Endometrial microvascular endothelial cells (primary cell): ENCODE measurements around the gene TMEM44. TPM values are rescaled to one million over a fixed set of nuclear protein-coding genes. Genes with fewer than 3 reads are reported as not detected.
"Not testable (repeated sequence)": the region's sequence is repeated elsewhere in the genome, so short reads cannot be mapped to it uniquely, and the experiment has no call there.

ENCODE experiments used
- in situ Hi-C: cut with HindIII; loops from 2 replicates; pipeline ENCODE4 v1.10.0; 2017; ENCODE audit warnings: low sequenced_read_pairs, low pct_unique_long_range_greater_than_20kb; ENCODE audit errors: inconsistent ontology term
- total RNA-seq: library from RNA; depleted of rRNA; stranded (reverse); fragments of >200 nt; gene quantifications from one replicate; pipeline ENCODE4 v1.2.3, GENCODE V29; 2015; ENCODE audit errors: inconsistent ontology term

TMEM44 gene
- total RNA-seq, 1 donor from 2014 or later: 69.5 TPM

DNA sequence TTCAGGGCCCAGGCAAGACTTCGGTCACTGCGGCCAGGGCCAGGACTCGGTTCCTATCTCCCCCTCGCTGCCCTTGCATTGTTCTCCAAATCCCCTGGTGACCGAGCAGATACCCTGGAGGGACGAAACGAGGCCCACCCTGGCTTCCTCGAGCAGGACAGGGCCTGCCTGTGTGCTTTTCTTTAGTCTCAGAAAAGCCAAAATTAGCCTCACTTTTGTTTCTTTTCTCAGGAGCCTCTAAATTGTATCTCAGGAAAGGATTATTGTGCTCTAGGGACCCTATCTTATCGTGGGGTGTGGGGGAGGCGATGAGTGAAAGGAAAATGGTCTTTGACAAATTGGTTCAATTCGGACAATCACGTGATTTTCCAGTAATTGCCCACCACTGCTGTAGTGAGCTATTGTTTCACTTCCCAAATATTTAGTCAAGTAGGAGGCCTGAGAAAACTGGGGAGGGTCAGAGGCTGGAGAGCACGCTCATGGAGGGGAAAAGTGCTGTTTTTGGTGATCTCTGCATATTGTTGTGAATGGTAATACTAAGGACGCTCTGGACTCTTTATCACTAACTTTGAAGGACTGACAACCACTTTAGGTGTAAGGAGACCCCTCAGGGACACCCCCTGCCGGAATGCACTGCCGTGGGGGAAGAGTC lies 61.6 kb downstream of the TMEM44 start:
- in situ Hi-C loops: no loop called here

DNA sequence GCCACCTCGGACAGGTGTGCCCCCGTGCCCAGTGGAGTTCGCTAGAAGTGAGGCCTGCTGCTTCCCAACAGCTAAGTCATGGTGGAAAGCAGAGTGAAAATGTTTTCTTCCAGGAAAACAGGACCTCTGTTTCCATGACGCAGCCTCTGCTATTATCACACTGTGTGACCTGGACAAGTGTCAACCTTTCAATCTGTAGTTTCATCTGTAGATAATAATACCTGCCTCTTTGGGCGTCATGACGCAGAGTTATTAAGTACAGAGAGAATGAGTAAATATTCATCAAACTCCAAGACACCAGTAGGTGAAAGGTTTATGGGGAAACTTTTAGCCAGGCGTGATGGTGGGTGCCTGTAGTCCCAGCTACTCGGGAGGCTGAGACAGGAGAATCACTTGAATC lies 62.3 kb downstream of the TMEM44 start:
- in situ Hi-C loops: no loop called here

DNA sequence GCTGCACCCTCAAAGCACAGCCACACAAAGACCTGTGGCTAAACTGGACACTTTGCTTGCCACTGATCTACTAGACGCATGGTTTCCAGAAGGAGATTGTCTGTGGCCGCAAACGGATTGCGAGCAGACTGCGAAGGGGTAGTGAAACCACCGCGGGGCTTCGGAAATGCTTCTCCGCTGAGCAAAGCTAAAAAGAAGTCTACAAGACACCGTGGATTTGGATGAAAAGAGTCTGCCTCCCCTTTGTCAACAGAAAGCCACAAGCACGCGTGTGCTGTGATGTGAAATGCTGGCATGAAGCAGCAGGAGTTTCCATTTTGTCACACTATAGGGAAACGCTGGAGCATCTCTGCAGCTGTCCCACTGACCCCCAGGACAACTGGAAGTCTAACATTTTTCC lies 63.0 kb downstream of the TMEM44 start:
- in situ Hi-C loops: no loop called here

DNA sequence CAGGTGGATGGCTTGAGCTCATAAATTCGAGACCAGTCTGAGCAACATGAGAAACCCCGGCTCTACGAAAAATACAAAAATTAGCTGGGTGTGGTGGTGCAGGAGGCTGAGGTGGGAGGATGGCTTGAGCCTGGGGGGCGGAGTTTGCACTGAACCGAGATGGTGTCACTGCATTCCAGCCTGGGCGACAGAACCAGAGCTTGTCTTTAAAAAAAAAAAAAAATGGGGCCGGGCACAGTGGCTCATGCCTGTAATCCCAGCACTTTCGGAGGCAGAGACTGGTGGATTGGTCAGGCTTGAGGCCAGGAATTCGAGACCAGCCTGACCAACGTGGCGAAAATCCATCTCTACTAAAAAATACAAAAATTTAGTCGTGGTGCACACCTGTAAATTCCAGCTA lies 64.0 kb downstream of the TMEM44 start:
- in situ Hi-C loops: no loop called here

DNA sequence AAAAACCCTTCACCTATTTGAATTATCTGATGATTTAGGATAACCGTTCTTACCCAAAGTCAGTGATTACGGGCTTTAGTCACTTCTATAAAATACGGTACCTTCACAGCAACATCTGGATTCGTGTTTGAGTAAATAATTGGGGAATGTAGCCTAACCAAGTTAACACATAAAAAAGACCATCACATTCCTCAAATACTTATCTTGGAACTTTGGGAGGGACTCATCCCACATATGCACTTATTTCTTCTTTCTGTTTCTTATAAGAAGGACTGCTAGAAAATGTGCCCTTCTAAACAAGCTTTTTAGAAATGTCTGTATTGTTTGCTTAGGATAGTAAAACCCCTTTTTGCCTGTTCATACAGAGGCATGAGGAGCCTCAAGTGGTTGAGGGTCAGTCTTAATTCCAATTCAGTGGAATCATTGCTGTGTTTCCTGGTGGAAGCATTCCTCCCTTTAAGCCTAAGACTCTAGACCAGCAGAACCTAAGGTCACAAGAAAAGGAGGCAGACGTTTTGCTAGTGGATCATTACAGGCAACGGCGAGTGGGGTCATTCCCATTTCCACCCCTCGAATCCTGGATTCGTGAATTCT lies 67.5 kb downstream of the TMEM44 start:
- in situ Hi-C loops: no loop called here

DNA sequence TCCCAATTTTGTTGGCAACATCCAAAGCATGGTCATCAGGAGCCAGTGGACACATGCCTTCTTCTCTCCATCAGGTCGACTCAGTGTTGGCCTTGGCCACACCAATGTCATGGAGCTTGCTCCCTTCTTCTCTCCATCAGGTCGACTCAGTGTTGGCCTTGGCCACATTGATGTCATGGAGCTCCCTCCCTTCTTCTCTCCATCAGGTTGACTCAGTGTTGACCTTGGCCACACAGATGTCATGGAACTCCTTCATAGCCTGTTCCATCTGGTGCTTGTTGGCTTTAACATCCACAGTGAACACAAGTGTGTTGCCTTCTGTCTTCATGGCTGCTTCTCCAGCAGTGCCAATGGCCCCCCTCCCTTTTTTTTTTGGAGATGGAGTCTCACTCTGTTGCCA lies 70.2 kb downstream of the TMEM44 start:
- in situ Hi-C loops: no loop called here

DNA sequence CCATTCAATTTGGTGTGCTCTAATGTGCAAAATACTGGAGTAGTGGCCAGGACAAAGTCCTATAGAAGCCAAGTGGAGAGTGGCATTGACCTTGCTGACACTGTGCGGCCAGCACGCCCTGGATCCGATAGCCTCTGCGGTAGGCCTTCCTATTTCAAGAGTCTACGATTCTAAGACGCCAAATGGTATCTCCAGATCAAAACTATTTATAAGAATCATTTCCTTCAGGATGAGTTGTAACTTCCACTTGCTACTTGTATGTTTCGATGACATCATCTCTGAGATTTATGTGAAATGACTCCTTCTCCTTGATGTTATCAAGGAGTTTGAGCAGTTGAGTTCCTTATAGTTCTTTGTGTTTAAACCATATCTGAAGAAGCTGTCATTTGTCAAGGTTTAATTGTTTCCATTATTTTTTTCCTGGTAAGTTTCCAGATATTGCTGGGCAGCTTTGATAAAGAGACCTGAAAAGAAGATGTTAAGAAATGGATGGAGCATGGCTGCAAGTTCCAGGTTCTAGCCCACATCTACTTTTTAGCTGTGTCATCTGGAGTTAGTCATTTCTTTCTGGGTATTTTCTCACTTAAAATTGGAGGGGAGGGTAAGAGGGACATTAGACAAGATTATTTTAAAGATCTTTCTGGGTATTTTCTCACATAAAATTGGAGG lies 71.8 kb downstream of the TMEM44 start:
- in situ Hi-C loops: no loop called here

DNA sequence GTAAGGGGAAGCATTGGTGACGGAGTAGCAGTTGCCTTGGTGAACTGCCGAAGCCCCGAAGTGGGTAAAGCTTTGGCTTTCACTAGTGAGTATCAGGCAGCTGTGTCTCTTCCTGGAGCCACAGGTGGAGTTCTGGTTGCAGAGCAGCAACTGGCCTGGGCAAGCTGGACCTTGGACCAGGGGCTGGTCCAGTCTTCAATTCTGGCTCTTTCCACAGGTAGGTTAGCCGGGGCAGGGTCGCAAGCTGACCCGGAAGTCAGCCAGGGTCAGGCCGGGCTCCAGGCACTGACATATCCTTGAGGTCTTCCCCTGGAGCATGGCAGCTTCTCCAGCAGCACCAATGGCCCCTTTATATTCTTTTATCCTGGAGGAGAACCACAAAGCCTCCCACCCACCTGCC lies 73.2 kb downstream of the TMEM44 start:
- in situ Hi-C loops: no loop called here

DNA sequence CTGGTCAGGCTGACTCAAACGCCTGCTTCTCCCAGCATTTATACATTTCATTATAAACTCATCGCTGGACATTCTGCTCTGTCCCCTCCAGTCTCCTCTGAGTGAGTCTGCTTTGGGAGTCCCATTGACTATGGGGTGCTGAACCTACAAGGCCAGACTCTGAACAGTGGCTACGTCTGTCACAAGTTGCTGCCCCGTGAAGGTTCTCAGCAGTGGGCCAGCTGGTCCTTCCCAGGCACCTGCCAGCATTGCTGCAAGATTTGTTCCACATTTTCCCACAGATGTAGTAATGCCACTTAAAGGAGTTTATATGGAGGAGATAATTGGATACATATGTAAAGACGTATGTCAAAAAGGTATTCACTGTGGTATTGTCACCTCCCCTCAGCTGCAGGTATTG lies 73.7 kb downstream of the TMEM44 start:
- in situ Hi-C loops: no loop called here

DNA sequence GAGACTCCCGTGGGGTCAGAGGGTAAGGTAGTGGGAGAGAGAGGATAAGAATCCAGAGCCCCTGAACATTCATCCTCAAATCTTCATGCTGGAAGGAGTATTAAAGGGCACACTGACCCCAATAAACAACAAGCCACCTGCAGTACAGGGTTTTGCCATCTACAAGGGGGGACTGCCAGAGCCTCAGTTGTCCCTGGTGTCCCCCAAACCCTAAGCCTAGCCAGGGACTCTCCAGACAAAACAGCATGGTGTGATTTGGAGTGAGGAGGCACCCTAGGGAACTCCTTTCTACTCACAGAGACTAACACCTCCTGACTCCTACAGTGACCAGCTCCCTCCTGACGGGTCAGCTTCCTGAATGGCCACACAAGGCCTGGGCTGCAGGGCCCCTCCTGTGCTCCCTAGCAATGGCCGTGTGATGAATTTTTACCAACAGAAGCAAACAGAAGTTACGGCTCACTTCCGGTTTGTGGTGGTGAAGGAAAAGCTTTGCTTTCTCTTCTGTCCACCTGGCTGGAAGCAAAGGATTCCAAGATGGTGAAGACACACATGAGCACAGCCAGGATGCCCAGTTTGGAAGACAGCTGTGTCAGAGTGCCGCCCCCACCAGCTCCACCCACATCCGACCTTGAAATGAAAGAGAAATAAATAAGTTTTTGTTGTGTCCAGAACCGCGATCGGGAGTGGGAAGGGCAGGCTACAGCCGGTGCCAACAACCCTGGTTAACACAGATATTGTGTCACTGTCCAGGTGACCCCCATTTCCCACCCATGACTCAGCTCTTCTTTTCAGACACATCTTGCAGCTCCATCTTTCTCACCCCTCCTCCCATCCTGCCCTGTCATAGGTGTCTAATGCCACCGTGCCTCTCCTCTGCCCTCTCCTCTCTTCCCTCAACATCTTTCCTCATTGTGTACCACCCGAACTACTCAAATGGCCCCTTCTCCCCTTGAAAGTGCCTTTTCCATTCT lies 76.8 kb downstream of the TMEM44 start:
- in situ Hi-C loops: no loop called here

DNA sequence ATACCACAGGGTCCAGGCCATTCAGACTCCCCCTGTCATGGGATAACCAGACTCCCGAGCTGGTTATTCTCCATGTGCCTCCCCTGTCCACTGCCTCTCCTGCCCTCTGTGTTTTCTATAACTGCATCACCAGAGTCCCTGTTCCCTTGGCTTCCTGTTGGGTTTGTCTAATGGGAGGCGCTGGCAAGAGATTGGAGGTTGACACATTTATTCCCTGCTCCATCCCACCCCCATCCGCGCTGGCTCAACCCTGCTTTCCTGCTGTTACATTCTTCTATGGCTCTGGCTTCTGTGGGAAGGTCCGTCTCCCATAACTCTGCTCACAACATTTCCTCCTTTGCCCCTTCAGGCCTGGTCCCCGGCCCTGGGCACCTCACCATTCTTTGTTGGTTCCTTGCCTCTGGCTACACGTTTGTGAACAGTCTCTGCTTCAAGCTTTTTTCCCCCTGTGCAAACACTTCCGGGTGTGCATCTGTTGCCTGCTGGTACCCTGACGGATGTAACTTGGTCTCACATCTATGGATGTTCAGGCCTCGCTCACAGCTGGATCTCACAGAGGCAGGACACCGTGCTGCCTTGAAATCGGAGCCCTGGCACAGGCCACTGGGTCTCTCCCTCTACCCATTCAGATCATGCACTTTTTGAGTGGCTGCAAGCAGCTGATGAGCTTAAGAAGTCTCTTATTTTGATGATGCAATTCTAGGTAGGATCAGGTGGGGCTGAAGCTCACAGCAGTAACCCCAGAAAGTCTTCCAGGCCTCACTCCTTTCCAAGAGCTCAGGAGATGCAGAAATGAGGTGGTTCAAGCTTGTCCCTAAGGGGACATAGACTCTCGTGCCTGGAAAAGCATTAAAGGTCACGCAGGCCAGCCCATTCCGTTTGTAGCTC lies 77.8 kb downstream of the TMEM44 start:
- in situ Hi-C loops: no loop called here

DNA sequence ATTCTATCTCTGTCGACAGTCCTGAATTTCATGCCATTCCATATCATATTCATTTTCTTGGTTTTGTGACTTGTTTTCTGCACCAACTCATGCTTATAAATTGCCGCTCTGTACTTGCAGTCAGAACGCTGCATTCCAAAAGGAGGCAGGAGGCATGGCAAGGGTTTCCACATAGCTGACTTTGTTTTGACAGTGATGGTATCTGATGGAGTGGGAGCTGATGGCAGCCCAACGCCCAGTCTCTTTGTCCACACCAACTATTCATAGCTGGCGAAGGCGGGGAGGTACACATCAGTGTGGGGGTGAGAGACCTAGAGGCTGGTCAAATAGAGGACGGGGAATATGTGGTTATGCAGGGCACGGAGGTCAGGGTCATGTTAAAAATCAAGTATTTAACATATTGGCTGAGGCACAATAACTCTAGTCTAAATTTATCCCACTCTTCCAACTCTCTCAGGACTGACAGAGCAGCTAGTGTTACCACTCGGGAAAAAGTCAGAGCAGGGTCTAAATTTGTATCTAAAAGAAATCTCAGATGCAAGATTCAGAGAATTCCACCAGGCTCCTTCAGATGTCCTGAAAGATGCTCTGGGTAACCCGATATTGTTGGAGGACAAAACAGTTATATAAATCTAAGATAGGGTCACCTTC lies 78.6 kb downstream of the TMEM44 start:
- in situ Hi-C loops: no loop called here

DNA sequence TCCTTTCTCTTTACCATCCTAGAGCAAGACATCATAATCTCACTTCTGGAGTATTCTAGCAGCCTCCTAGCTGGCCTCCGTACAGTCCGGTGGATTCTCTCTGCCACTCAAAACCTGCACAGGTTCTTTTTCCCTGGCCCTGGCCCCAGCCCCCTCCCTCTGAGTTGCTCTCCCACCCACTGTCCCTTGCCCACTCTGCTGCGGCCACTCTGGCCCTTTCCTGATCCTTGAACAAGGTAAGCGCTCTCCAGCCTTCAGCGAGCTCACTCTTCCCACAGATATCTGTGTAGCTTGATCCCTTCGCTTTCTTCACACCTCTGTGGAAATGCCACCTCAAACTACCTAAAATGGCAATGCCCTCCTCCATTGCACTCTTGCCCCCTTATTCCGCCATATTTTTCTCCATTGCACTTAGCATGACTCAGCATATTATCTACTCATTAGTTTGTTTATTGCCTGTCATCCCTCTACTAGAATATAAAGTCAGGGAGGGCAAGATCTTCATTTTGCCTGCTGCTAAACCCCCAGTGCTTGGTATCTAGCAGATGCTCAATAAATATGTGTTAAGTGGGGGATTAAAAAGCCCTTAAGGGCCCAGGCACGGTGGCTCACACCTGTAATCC lies 80.8 kb downstream of the TMEM44 start:
- in situ Hi-C loops: no loop called here

DNA sequence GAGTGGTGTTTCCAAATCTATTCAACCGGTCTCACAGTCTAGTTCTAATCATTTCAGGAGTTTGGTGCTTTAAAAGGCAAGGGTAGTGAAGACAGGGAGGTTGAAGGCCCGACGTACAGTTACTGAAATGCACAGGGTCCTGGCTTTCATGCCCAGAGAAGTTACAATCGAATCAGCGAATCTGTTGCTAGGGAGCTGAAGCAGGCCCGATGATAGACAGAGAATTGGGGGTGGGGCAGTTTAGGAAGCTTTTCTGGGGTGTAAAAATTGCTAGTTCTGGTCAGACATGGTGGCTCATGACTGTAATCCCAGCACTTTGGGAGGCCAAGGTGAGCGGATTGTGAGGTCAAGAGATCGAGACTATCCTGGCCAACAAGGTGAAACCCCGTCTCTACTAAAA lies 83.4 kb downstream of the TMEM44 start:
- in situ Hi-C loops: no loop called here

DNA sequence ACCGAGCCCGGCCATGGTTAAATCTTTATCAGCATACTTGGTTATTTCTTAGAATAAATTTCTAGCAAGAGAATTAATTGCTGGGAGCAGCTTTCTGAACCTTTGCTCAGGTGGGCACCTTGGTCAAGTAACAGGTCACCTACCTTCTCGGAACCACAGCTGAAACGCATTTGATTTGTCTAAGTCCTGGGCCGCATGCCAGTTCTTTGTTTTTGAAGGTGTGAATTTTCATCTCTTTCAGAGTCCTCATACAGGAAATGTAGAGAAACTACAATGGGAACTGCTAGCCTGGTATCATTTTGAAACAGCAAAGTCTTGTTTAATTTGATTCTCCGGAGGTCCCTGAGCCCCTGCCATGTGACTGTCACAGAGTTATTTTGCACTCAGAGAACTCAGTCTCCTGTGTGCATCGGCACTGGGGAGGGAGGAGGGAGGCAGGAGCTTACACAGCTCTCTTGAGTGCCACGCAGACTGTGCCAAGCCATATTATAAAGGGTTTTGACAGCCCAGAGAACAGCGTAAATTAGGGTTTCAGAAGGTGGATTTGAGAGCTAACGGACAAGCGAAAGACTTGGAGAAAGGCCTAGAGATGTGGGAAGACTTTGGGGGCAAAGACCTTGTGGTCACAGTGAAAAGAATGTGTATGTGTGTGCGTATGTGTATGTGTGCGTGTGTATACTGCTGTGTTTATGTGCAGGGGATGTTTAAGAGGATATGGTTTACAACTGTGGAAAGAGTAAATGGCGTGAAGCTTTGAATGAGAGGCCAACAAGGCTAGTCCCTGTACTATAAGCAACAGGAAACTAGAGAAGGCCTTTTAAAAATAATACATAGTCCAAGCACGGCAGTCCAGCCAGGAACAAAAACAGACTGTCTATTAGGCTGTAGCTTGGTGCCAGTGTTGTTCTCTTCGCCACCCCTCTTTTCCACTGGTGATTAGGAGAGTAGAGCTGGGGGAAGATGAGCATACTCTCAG lies 84.6 kb downstream of the TMEM44 start:
- in situ Hi-C loops: no loop called here

DNA sequence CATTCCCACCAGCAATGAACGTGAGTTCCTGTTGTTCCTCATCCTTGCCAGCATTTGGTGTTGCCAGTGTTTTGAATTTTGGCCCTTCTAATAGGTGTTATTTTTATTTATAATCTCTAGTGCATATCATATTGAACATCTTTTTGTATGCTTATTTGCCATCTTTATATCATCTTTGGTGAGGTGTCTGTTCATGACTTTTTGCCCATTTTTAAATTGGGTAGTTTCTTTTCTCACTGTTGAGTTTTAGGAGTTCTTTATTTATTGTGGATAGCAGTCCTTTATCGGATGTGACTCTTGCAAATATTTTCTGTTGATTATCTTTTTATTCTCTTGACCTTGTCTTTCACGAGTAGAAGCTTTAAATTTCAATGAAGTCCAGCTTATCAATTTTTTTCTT lies 86.2 kb downstream of the TMEM44 start:
- in situ Hi-C loops: no loop called here

DNA sequence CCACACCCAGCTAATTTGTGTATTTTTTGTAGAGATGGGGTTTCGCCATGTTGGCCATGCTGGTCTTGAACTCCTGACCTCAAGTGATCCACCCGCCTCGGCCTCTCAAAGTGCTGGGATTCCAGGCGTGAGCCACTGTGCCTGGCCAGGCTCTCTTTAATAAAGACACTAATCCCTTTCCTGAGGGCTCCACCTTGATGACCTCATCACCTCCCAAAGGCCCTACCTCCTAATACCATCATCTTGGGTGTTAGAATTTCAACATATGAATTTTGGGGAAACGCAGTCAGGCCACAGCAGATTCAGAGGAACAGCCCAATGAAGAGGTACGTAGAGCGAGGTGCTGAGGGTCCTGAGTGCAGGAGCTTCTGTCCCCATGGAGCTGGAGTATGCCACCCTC lies 87.7 kb downstream of the TMEM44 start:
- in situ Hi-C loops: not testable (repeated sequence)
